DMS114 treated with DMSO at 0.1 percent for 48 hours (cell line): Measurements from ENCODE around the gene TMEM184B.

Source experiments
- DNase-seq: peaks from one replicate; lab custom pipeline; 2025; ENCODE audit not compliant: unreplicated experiment; lab: John Stamatoyannopoulos, UW

TMEM184B gene

GRCh38 chr22:38308791-38309498 is 36.1 kb upstream of the TMEM184B start:
- no peak for DNase-seq

- no peak for DNase-seq
Observed at GRCh38 chr22:38305471-38306448, 33.0 kb upstream of the TMEM184B start.

- no peak for DNase-seq
Observed at GRCh38 chr22:38304526-38304925, 31.7 kb upstream of the TMEM184B start.

- no peak for DNase-seq
Observed at GRCh38 chr22:38303974-38304373, 31.2 kb upstream of the TMEM184B start.

GRCh38 chr22:38302906-38303305 is 30.1 kb upstream of the TMEM184B start:
- no peak for DNase-seq

GRCh38 chr22:38300946-38301345 is 28.1 kb upstream of the TMEM184B start:
- DNase-seq: no peak

- DNase-seq: no peak
Observed at GRCh38 chr22:38300197-38300945, 27.6 kb upstream of the TMEM184B start.

- DNase-seq: no peak
Observed at GRCh38 chr22:38299770-38300102, 26.9 kb upstream of the TMEM184B start.

GRCh38 chr22:38298312-38299005 is 25.6 kb upstream of the TMEM184B start:
- DNase-seq: no peak

GRCh38 chr22:38296372-38296771 is 23.6 kb upstream of the TMEM184B start:
- no peak for DNase-seq

- DNase-seq: no peak
Observed at GRCh38 chr22:38295863-38296262, 23.1 kb upstream of the TMEM184B start.

GRCh38 chr22:38295339-38295738 is 22.5 kb upstream of the TMEM184B start:
- DNase-seq: no peak

GRCh38 chr22:38294193-38294592 is 21.4 kb upstream of the TMEM184B start:
- DNase-seq: no peak

GRCh38 chr22:38292694-38293093 is 19.9 kb upstream of the TMEM184B start:
- no peak for DNase-seq

GRCh38 chr22:38291201-38291777 is 18.5 kb upstream of the TMEM184B start:
- no peak for DNase-seq

- no peak for DNase-seq
Observed at GRCh38 chr22:38290347-38290746, 17.5 kb upstream of the TMEM184B start.

- no peak for DNase-seq
Observed at GRCh38 chr22:38289583-38290082, 16.8 kb upstream of the TMEM184B start.

- no peak for DNase-seq
Observed at GRCh38 chr22:38286915-38287669, 14.3 kb upstream of the TMEM184B start.

- no peak for DNase-seq
Observed at GRCh38 chr22:38285018-38285417, 12.2 kb upstream of the TMEM184B start.

- no peak for DNase-seq
Observed at GRCh38 chr22:38284042-38284402, 11.2 kb upstream of the TMEM184B start.
